Activated T-cell treated with anti-CD3 and anti-CD28 coated beads, Interleukin-2, amount 50 U/mL, for 24 hours (primary cell): ENCODE measurements around the gene HCN3.

Experiments
- DNase-seq: peaks from one replicate; pipeline ENCODE4 v3.0.0-alpha.2; 2020
- H3K27ac Mint-ChIP-seq: 2 replicates; pipeline ENCODE4 v1.8.0; 2020; ENCODE audit warnings: mild to moderate bottlenecking, mixed read lengths
- H3K27me3 Mint-ChIP-seq: 2 replicates; pipeline ENCODE4 v1.8.0; 2020; ENCODE audit warnings: mixed read lengths
- H3K36me3 Mint-ChIP-seq: 2 replicates; pipeline ENCODE4 v1.8.0; 2020; ENCODE audit warnings: low read depth, mixed read lengths
- H3K4me1 Mint-ChIP-seq: 2 replicates; pipeline ENCODE4 v1.8.0; 2020; ENCODE audit warnings: low read depth, mixed read lengths
- H3K4me3 Mint-ChIP-seq: 2 replicates; pipeline ENCODE4 v1.8.0; 2020; ENCODE audit warnings: mild to moderate bottlenecking, moderate library complexity, mixed read lengths
- H3K9me3 Mint-ChIP-seq: 2 replicates; pipeline ENCODE4 v1.8.0; 2020; ENCODE audit warnings: mixed read lengths

Gene HCN3

GRCh38 chr1:155247667-155248553 lies 29.4 kb upstream of the HCN3 start:
- peaks cover 33% of the 10 kb centered on the region for H3K4me1 Mint-ChIP-seq
- no peak overlapping the region for H3K4me3 Mint-ChIP-seq
- no peak for DNase-seq
- H3K36me3 Mint-ChIP-seq: peaks cover 41% of the 10 kb centered on the region
- H3K27me3 Mint-ChIP-seq: no peaks in the 10 kb centered on the region
- H3K27ac Mint-ChIP-seq: no peak overlapping the region
- H3K9me3 Mint-ChIP-seq: no peaks in the 10 kb centered on the region

GRCh38 chr1:155250246-155250632 lies 27.0 kb upstream of the HCN3 start:
- peak overlapping the region; percentile 70 for H3K4me3 Mint-ChIP-seq
- no peaks in the 10 kb centered on the region for H3K9me3 Mint-ChIP-seq
- peaks cover 32% of the 10 kb centered on the region for H3K36me3 Mint-ChIP-seq
- peak overlapping the region; percentile 65 for H3K27ac Mint-ChIP-seq
- H3K27me3 Mint-ChIP-seq: no peaks in the 10 kb centered on the region
- peak; percentile 39 for DNase-seq
- H3K4me1 Mint-ChIP-seq: peaks cover 33% of the 10 kb centered on the region

GRCh38 chr1:155250633-155251449 lies 26.4 kb upstream of the HCN3 start:
- peaks cover 37% of the 10 kb centered on the region for H3K36me3 Mint-ChIP-seq
- H3K27me3 Mint-ChIP-seq: no peaks in the 10 kb centered on the region
- peak overlapping the region; percentile 65 for H3K27ac Mint-ChIP-seq
- H3K4me3 Mint-ChIP-seq: peak overlapping the region; percentile 70
- H3K4me1 Mint-ChIP-seq: peaks cover 36% of the 10 kb centered on the region
- H3K9me3 Mint-ChIP-seq: no peaks in the 10 kb centered on the region
- peak; percentile 98 for DNase-seq

- Mint-ChIP-seq H3K4me1 (peaks cover 39% of the 10 kb centered on the region), H3K36me3 (peaks cover 39% of the 10 kb centered on the region), H3K27me3 (no peaks in the 10 kb centered on the region), H3K9me3 (no peaks in the 10 kb centered on the region), H3K27ac (peak overlapping the region; percentile 65), H3K4me3 (no peak overlapping the region)
- DNase-seq: no peak
Observed at GRCh38 chr1:155251566-155251965, 25.7 kb upstream of the HCN3 start.

GRCh38 chr1:155253208-155253607 lies 24.1 kb upstream of the HCN3 start:
- Mint-ChIP-seq H3K36me3 (peaks cover 41% of the 10 kb centered on the region), H3K4me3 (peak overlapping the region; percentile 80), H3K27ac (no peak overlapping the region), H3K4me1 (peaks cover 44% of the 10 kb centered on the region), H3K27me3 (no peaks in the 10 kb centered on the region), H3K9me3 (no peaks in the 10 kb centered on the region)
- no peak for DNase-seq

GRCh38 chr1:155253797-155254196 lies 23.5 kb upstream of the HCN3 start:
- no peak for DNase-seq
- Mint-ChIP-seq H3K27ac (peak overlapping the region; percentile 83), H3K9me3 (no peaks in the 10 kb centered on the region), H3K27me3 (no peaks in the 10 kb centered on the region), H3K36me3 (peaks cover 44% of the 10 kb centered on the region), H3K4me3 (peak overlapping the region; percentile 80), H3K4me1 (peaks cover 48% of the 10 kb centered on the region)

- no peaks in the 10 kb centered on the region for H3K9me3 Mint-ChIP-seq
- peaks cover 47% of the 10 kb centered on the region for H3K36me3 Mint-ChIP-seq
- peak; percentile 34 for DNase-seq
- no peaks in the 10 kb centered on the region for H3K27me3 Mint-ChIP-seq
- H3K4me1 Mint-ChIP-seq: peaks cover 48% of the 10 kb centered on the region
- peak overlapping the region; percentile 83 for H3K27ac Mint-ChIP-seq
- peak overlapping the region; percentile 80 for H3K4me3 Mint-ChIP-seq
Observed at GRCh38 chr1:155254228-155254713, 23.0 kb upstream of the HCN3 start.

- Mint-ChIP-seq H3K27me3 (no peaks in the 10 kb centered on the region), H3K4me1 (peaks cover 49% of the 10 kb centered on the region), H3K36me3 (peaks cover 52% of the 10 kb centered on the region), H3K27ac (peak overlapping the region; percentile 83), H3K9me3 (no peaks in the 10 kb centered on the region), H3K4me3 (peak overlapping the region; percentile 80)
- DNase-seq: no peak
Observed at GRCh38 chr1:155254714-155255242, 22.5 kb upstream of the HCN3 start.

- DNase-seq: peak; percentile 86
- peaks cover 58% of the 10 kb centered on the region for H3K36me3 Mint-ChIP-seq
- H3K4me3 Mint-ChIP-seq: peak within 1 kb of the TSS; percentile 80
- no peaks in the 10 kb centered on the region for H3K27me3 Mint-ChIP-seq
- H3K9me3 Mint-ChIP-seq: no peaks in the 10 kb centered on the region
- H3K27ac Mint-ChIP-seq: peak within 1 kb of the TSS; percentile 83
- peaks cover 51% of the 10 kb centered on the region for H3K4me1 Mint-ChIP-seq
Observed at GRCh38 chr1:155255243-155256007, 21.8 kb upstream of the HCN3 start, which contains the start of gene ENTREP3. Gene ENTREP3 (minus strand): TSS chr1:155255483. CDS start chr1:155254877, 606 bp downstream.

- DNase-seq: no peak
- Mint-ChIP-seq H3K27ac (peak overlapping the region; percentile 73), H3K27me3 (no peaks in the 10 kb centered on the region), H3K9me3 (no peaks in the 10 kb centered on the region), H3K4me1 (peaks cover 51% of the 10 kb centered on the region), H3K4me3 (peak overlapping the region; percentile 80), H3K36me3 (peaks cover 62% of the 10 kb centered on the region)
Observed at GRCh38 chr1:155256058-155256852, 21.0 kb upstream of the HCN3 start.

- Mint-ChIP-seq H3K27ac (peak overlapping the region; percentile 98), H3K9me3 (no peaks in the 10 kb centered on the region), H3K36me3 (peaks cover 97% of the 10 kb centered on the region), H3K4me1 (peaks cover 53% of the 10 kb centered on the region), H3K4me3 (peak overlapping the region; percentile 98), H3K27me3 (no peaks in the 10 kb centered on the region)
- DNase-seq: no peak
Observed at GRCh38 chr1:155260276-155260675, 17.0 kb upstream of the HCN3 start.

- Mint-ChIP-seq H3K36me3 (peaks cover 97% of the 10 kb centered on the region), H3K4me1 (peaks cover 43% of the 10 kb centered on the region), H3K4me3 (peak overlapping the region; percentile 98), H3K27me3 (no peaks in the 10 kb centered on the region), H3K27ac (peak overlapping the region; percentile 98), H3K9me3 (no peaks in the 10 kb centered on the region)
- DNase-seq: no peak
Observed at GRCh38 chr1:155261493-155261851, 15.8 kb upstream of the HCN3 start.
